DND-41 (cell line): ENCODE results near the gene SLC35F2.

Experiments
- CTCF ChIP-seq: IDR thresholded peaks from 2 replicates; pipeline ENCODE4 v1.5.1; 2012; ENCODE audit warnings: borderline replicate concordance, low read length, moderate library complexity, mild to moderate bottlenecking; ENCODE audit not compliant: poor library complexity, severe bottlenecking; ENCODE audit errors: extremely low read depth
- EZH2 ChIP-seq: IDR thresholded peaks from 3 replicates; pipeline ENCODE4 v1.6.1; 2012; ENCODE audit warnings: borderline replicate concordance, low read depth, mild to moderate bottlenecking, moderate library complexity, low read length, inconsistent platforms; ENCODE audit not compliant: severe bottlenecking

DNA sequence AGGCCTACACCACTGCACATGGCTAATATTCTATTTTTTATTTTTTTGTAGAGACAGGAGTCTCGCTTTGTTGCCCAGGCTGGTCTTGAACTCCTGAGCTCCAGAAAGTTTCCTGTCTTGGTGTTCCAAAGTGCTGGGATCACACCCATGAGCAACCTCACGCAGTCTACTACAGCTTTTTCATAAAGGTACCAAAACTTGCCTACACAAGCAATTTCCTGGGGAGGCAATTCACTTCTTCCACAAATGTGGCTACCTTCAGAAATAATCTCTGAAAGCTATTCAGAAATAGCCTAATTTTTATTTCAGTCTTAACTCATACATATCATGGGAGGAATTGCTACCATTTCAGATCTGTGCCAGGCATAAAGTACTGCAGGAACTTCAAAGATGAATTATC is 11.4 kb downstream of the SLC35F2 start:
- no peak for TF ChIP-seq CTCF
- TF ChIP-seq EZH2, result no peak
